Activated B cell treated with CpG ODN at 0.5 μM for 24 hours (primary cell): ENCODE data around the gene RFPL3. TPM values are rescaled to one million over a fixed set of nuclear protein-coding genes. Genes with fewer than 3 reads are reported as not detected.

Experiments used
- ATAC-seq: fragments of 200-7000 bp; cut with Tn5 transposase; one replicate; pipeline ENCODE4 v1.10.0; 2021; ENCODE audit warnings: low read depth, mild to moderate bottlenecking, moderate library complexity
- CTCF ChIA-PET: fragments of 350-600 bp; sonication (Branson Sonifier 250); formaldehyde crosslinking; loops from one replicate; lab custom pipeline; 2021; ENCODE audit warnings: antibody characterized with exemption; lab: Charles Lee
- POLR2A ChIA-PET: fragments of 350-600 bp; sonication (Branson Sonifier 250); formaldehyde crosslinking; loops from one replicate; lab custom pipeline; 2021; ENCODE audit warnings: antibody characterized with exemption; lab: Charles Lee
- DNase-seq: peaks from one replicate; pipeline ENCODE4 v3.0.0; 2022
- H3K27ac Mint-ChIP-seq: one replicate; pipeline ENCODE4 v1.8.0; 2020; ENCODE audit warnings: mixed read lengths
- H3K27me3 Mint-ChIP-seq: one replicate; pipeline ENCODE4 v1.8.0; 2021; ENCODE audit warnings: mixed read lengths
- H3K36me3 Mint-ChIP-seq: one replicate; pipeline ENCODE4 v1.8.0; 2021; ENCODE audit warnings: low read depth, mixed read lengths
- H3K4me1 Mint-ChIP-seq: one replicate; pipeline ENCODE4 v1.8.0; 2021; ENCODE audit warnings: mixed read lengths
- H3K4me3 Mint-ChIP-seq: one replicate; pipeline ENCODE4 v1.8.0; 2020; ENCODE audit warnings: mild to moderate bottlenecking, mixed read lengths
- H3K9me3 Mint-ChIP-seq: one replicate; pipeline ENCODE4 v1.8.0; 2020; ENCODE audit warnings: mixed read lengths
- CTCF ChIP-seq: fragments of 200-600 bp; IDR thresholded peaks from one replicate; pipeline ENCODE4 v1.8.0; 2022; ENCODE audit warnings: antibody characterized with exemption, mild to moderate bottlenecking
- intact Hi-C: fragments of 100-400 bp; cut with micrococcal nuclease; formaldehyde crosslinking; loops from one replicate; pipeline ENCODE4 v1.15.1; 2024
- total RNA-seq: library from RNA; stranded (reverse); gene quantifications from 2 replicates; pipeline ENCODE4 v1.2.3, GENCODE V29; 2022

Gene RFPL3
- total RNA-seq, 1 donor from 2014 or later: not detected

GRCh38 chr22:32375678-32376450 is 18.2 kb downstream of the RFPL3 start:
- no peak for DNase-seq
- H3K27ac Mint-ChIP-seq: no peak overlapping the region

GRCh38 chr22:32376681-32377080 is 19.0 kb downstream of the RFPL3 start:
- no peak overlapping the region for H3K4me3 Mint-ChIP-seq
- DNase-seq: no peak
- H3K27me3 Mint-ChIP-seq: no peaks in the 10 kb centered on the region
- CTCF ChIA-PET: no interaction called here
- POLR2A ChIA-PET: no interaction called here
- ATAC-seq: no peak
- peaks cover 3% of the 10 kb centered on the region for H3K36me3 Mint-ChIP-seq
- intact Hi-C loops: no loop called here
- no peaks in the 10 kb centered on the region for H3K9me3 Mint-ChIP-seq
- H3K27ac Mint-ChIP-seq: no peak overlapping the region
- TF ChIP-seq CTCF: no peak
- no peaks in the 10 kb centered on the region for H3K4me1 Mint-ChIP-seq

More at GRCh38 chr22:32375678-32376450, 18.2 kb downstream of the RFPL3 start:
- Mint-ChIP-seq H3K27me3 (no peaks in the 10 kb centered on the region), H3K4me1 (no peaks in the 10 kb centered on the region), H3K36me3 (no peaks in the 10 kb centered on the region), H3K9me3 (no peaks in the 10 kb centered on the region), H3K4me3 (no peak overlapping the region)
- ChIA-PET POLR2A (no interaction called here), CTCF (no interaction called here)
- TF ChIP-seq CTCF: no peak
- intact Hi-C loops: no loop called here
- no peak for ATAC-seq

- ChIA-PET CTCF (no interaction called here), POLR2A (no interaction called here)
- Mint-ChIP-seq H3K27ac (no peak overlapping the region), H3K4me3 (no peak overlapping the region), H3K27me3 (no peaks in the 10 kb centered on the region), H3K4me1 (no peaks in the 10 kb centered on the region), H3K9me3 (no peaks in the 10 kb centered on the region), H3K36me3 (peaks cover 3% of the 10 kb centered on the region)
- no peak for DNase-seq
- TF ChIP-seq CTCF: no peak
- intact Hi-C loops: no loop called here
- ATAC-seq: no peak
Measured at GRCh38 chr22:32378707-32379272, 21.1 kb downstream of the RFPL3 start.

GRCh38 chr22:32380991-32381390 is 23.3 kb downstream of the RFPL3 start:
- H3K4me1 Mint-ChIP-seq: no peaks in the 10 kb centered on the region
- ChIA-PET CTCF (no interaction called here), POLR2A (no interaction called here)
- DNase-seq (no peak), ATAC-seq (no peak)
- TF ChIP-seq CTCF: no peak
- H3K36me3 Mint-ChIP-seq: peaks cover 11% of the 10 kb centered on the region
- intact Hi-C loops: no loop called here
- no peak overlapping the region for H3K4me3 Mint-ChIP-seq
- H3K27me3 Mint-ChIP-seq: no peaks in the 10 kb centered on the region
- no peak overlapping the region for H3K27ac Mint-ChIP-seq
- no peaks in the 10 kb centered on the region for H3K9me3 Mint-ChIP-seq

GRCh38 chr22:32385681-32386080 is 28.0 kb downstream of the RFPL3 start:
- CTCF ChIA-PET: no interaction called here
- Mint-ChIP-seq H3K36me3 (peaks cover 55% of the 10 kb centered on the region), H3K9me3 (no peaks in the 10 kb centered on the region), H3K27me3 (no peaks in the 10 kb centered on the region), H3K4me1 (no peaks in the 10 kb centered on the region), H3K4me3 (no peak overlapping the region), H3K27ac (no peak overlapping the region)
- POLR2A ChIA-PET: no interaction called here
- no peak for TF ChIP-seq CTCF
- intact Hi-C loops: no loop called here
- no peak for DNase-seq
- no peak for ATAC-seq
